Activated naive CD4-positive, alpha-beta T cell treated with anti-CD3 and anti-CD28 coated beads, Interleukin-2, amount 50 U/mL, for 16 hours (primary cell): ENCODE results near the gene PCDH1.

Source experiments
- DNase-seq: peaks from one replicate; pipeline ENCODE4 v3.0.0-alpha.2; 2020

PCDH1 gene

GRCh38 chr5:141805874-141806595, 72.2 kb downstream of the PCDH1 start:
- DNase-seq = no peak

GRCh38 chr5:141804475-141804874, 73.7 kb downstream of the PCDH1 start:
- DNase-seq = no peak
